Suprapubic skin (tissue), 4 donors: ENCODE data around the gene ADAMTS16.

Experiments used
- CTCF ChIP-seq, 2 donors: fragments of 200-600 bp in 1 of 2; fragments of 450-650 bp in 1 of 2; sonication (generic) in 1 of 2; IDR thresholded peaks; one replicate each; pipeline ENCODE4 v1.5.1; 2016 to 2019; ENCODE audit warnings: antibody characterized with exemption in 2 of 2, mild to moderate bottlenecking in 1 of 2, moderate library complexity in 1 of 2
- POLR2A ChIP-seq, 2 donors: fragments of 450-650 bp; IDR thresholded peaks; one replicate each; pipeline ENCODE4 v1.6.1; 2017; ENCODE audit warnings: antibody characterized with exemption in 2 of 2, mild to moderate bottlenecking in 2 of 2, moderate library complexity in 2 of 2
- POLR2AphosphoS5 ChIP-seq, 3 donors: sonication (generic); formaldehyde crosslinking; IDR thresholded peaks; one replicate each; pipeline ENCODE4 v1.6.1; 2017; ENCODE audit warnings: antibody characterized with exemption in 3 of 3

- TF ChIP-seq CTCF (IDR thresholded peaks at IDR 0.05) (no peak), POLR2AphosphoS5 (IDR thresholded peaks at IDR 0.05) (no peak), POLR2A (IDR thresholded peaks at IDR 0.05) (no peak)
Measured at GRCh38 chr5:5179079-5179478, 38.9 kb downstream of the ADAMTS16 start.
